IMR-90 (cell line): ENCODE measurements around the gene CLDN6. TPM values are rescaled to one million over a fixed set of nuclear protein-coding genes. Genes with fewer than 3 reads are reported as not detected.

Experiments
- ATAC-seq: fragments of 200-7000 bp; cut with Tn5 transposase; 2 replicates; pipeline ENCODE4 v1.9.1; 2020; ENCODE audit warnings: low read depth, mild to moderate bottlenecking, moderate library complexity
- BruUV-seq: library from RNA; stranded (reverse); fragments of 400-500 nt; replicated peaks from 2 replicates; lab custom pipeline; 2021; lab: Mats Ljungman, UMichigan
- CTCF ChIA-PET: fragments of 300-600 bp; formaldehyde crosslinking; extraction: SDS; loops from one replicate; lab custom pipeline; 2021; ENCODE audit warnings: antibody characterized with exemption; lab: Yijun Ruan, JAX
- POLR2A ChIA-PET: fragments of 300-600 bp; sonication (Branson Sonifier 250); formaldehyde crosslinking; loops from one replicate; lab custom pipeline; 2022; ENCODE audit warnings: antibody characterized with exemption; ENCODE audit not compliant: unreplicated experiment; lab: Charles Lee
- DNase-seq: peaks from one replicate; pipeline ENCODE4 v3.0.0; 2013
- H2AFZ ChIP-seq: replicated peaks from 2 replicates; pipeline ENCODE3; 2013; ENCODE audit warnings: low read length, mild to moderate bottlenecking; ENCODE audit not compliant: poor library complexity
- H2AK5ac ChIP-seq: 2 replicates; pipeline ENCODE4 v1.6.1; 2013; ENCODE audit warnings: low read depth, low read length, inconsistent platforms
- H2AK9ac ChIP-seq: replicated peaks from 2 replicates; pipeline ENCODE3; 2013; ENCODE audit warnings: mild to moderate bottlenecking, low read depth, low read length, moderate library complexity; ENCODE audit not compliant: poor library complexity
- H2BK120ac ChIP-seq: 2 replicates; pipeline ENCODE4 v1.6.1; 2013; ENCODE audit warnings: low read depth, low read length, inconsistent platforms
- H2BK15ac ChIP-seq: 3 replicates; pipeline ENCODE4 v1.6.1; 2013; ENCODE audit warnings: low read depth, low read length, inconsistent platforms
- H2BK20ac ChIP-seq: 2 replicates; pipeline ENCODE4 v1.6.1; 2013; ENCODE audit warnings: low read depth, mild to moderate bottlenecking, inconsistent platforms, low read length, moderate library complexity
- H2BK5ac ChIP-seq: 2 replicates; pipeline ENCODE4 v1.6.1; 2013; ENCODE audit warnings: mild to moderate bottlenecking, low read depth, low read length, inconsistent platforms; ENCODE audit not compliant: poor library complexity, severe bottlenecking
- H3K14ac ChIP-seq: replicated peaks from 2 replicates; pipeline ENCODE4 v1.6.1; 2013; ENCODE audit warnings: low read depth, low read length, inconsistent platforms
- H3K18ac ChIP-seq: 2 replicates; pipeline ENCODE4 v1.6.1; 2013; ENCODE audit warnings: low read depth, low read length, control low read depth
- H3K23ac ChIP-seq: 2 replicates; pipeline ENCODE4 v1.6.1; 2013; ENCODE audit warnings: low read depth, low read length, inconsistent platforms
- H3K27ac ChIP-seq: 2 replicates; pipeline ENCODE4 v1.5.1; 2013; ENCODE audit warnings: mild to moderate bottlenecking, control low read depth, low read length; ENCODE audit not compliant: insufficient read depth
- H3K27me3 ChIP-seq: 2 replicates; pipeline ENCODE4 v1.6.1; 2013; ENCODE audit warnings: low read length; ENCODE audit not compliant: control insufficient read depth, insufficient read depth
- H3K36me3 ChIP-seq: 2 replicates; pipeline ENCODE4 v1.6.1; 2013; ENCODE audit warnings: low read length, mixed read lengths; ENCODE audit not compliant: control insufficient read depth, insufficient read depth
- H3K4ac ChIP-seq: 2 replicates; pipeline ENCODE4 v1.6.1; 2013; ENCODE audit warnings: low read depth, low read length, inconsistent platforms
- H3K4me1 ChIP-seq: 2 replicates; pipeline ENCODE4 v1.6.1; 2013; ENCODE audit warnings: low read length, mixed read lengths; ENCODE audit not compliant: control insufficient read depth, insufficient read depth
- H3K4me2 ChIP-seq: 2 replicates; pipeline ENCODE4 v1.6.1; 2013; ENCODE audit warnings: low read depth, mild to moderate bottlenecking, control low read depth, low read length, moderate library complexity
- H3K4me3 ChIP-seq: 2 replicates; pipeline ENCODE4 v1.5.1; 2013; ENCODE audit warnings: low read depth, mild to moderate bottlenecking, control low read depth, low read length, moderate library complexity; ENCODE audit not compliant: insufficient read depth
- H3K56ac ChIP-seq: 2 replicates; pipeline ENCODE4 v1.6.1; 2013; ENCODE audit warnings: low read length, inconsistent platforms; ENCODE audit not compliant: insufficient read depth; ENCODE audit errors: extremely low read depth
- H3K79me1 ChIP-seq, 2 experiments: 2 replicates each; pipeline ENCODE4 v1.6.1; 2013; ENCODE audit warnings: low read length in 2 of 2, inconsistent platforms in 1 of 2, low read depth in 1 of 2
- H3K9ac ChIP-seq: 2 replicates; pipeline ENCODE4 v1.6.1; 2013; ENCODE audit warnings: low read depth, low read length, control low read depth
- H3K9me1 ChIP-seq: 2 replicates; pipeline ENCODE4 v1.6.1; 2013; ENCODE audit warnings: low read length, inconsistent platforms; ENCODE audit not compliant: insufficient read depth
- H3K9me3 ChIP-seq: 2 replicates; pipeline ENCODE4 v1.6.1; 2013; ENCODE audit warnings: low read length; ENCODE audit not compliant: control insufficient read depth, insufficient read depth
- H4K20me1 ChIP-seq: 2 replicates; pipeline ENCODE4 v1.6.1; 2013; ENCODE audit warnings: low read length, inconsistent platforms; ENCODE audit not compliant: insufficient read depth
- H4K5ac ChIP-seq: 2 replicates; pipeline ENCODE4 v1.6.1; 2013; ENCODE audit warnings: mild to moderate bottlenecking, low read depth, low read length, control low read depth
- H4K8ac ChIP-seq, 2 experiments: 2 replicates each; pipeline ENCODE4 v1.6.1; 2013; ENCODE audit warnings: low read depth in 2 of 2, low read length in 2 of 2, control low read depth in 1 of 2, inconsistent platforms in 1 of 2
- H4K91ac ChIP-seq: 2 replicates; pipeline ENCODE4 v1.6.1; 2013; ENCODE audit warnings: low read depth, low read length, inconsistent platforms; ENCODE audit not compliant: insufficient read depth
- CEBPB ChIP-seq: IDR thresholded peaks from 2 replicates; pipeline ENCODE4 v1.6.1; 2012; ENCODE audit warnings: low read depth, low read length, improper control_type of control experiment
- CHD1 ChIP-seq: IDR thresholded peaks from 2 replicates; pipeline ENCODE4 v1.6.1; 2012; ENCODE audit warnings: low read depth, low read length, improper control_type of control experiment
- FOS ChIP-seq: fragments of 150-350 bp; IDR thresholded peaks from 2 replicates; pipeline ENCODE4 v1.6.1; 2016; ENCODE audit warnings: low read depth, low read length
- MAZ ChIP-seq: IDR thresholded peaks from 2 replicates; pipeline ENCODE4 v1.6.1; 2012; ENCODE audit warnings: low read depth, mild to moderate bottlenecking, low read length, improper control_type of control experiment, moderate library complexity, borderline replicate concordance
- POLR2A ChIP-seq: IDR thresholded peaks from 2 replicates; pipeline ENCODE4 v1.6.1; 2012; ENCODE audit warnings: mild to moderate bottlenecking, low read depth, low read length
- RAD21 ChIP-seq: IDR thresholded peaks from 2 replicates; pipeline ENCODE4 v1.6.1; 2012; ENCODE audit warnings: low read length, improper control_type of control experiment
- WGBS, 2 experiments: methylation state at CpG; one replicate each; pipeline versions ENCODE4 v1.1.5 to v1.1.7; 2013; ENCODE audit warnings: missing lambda C conversion rate in 2 of 2; ENCODE audit not compliant: insufficient read length in 1 of 2; ENCODE audit errors: extremely low coverage in 2 of 2; 5-methylcytosine and 5-hydroxymethylcytosine counted together
- dilution Hi-C: fragments of 300-500 bp; cut with HindIII; formaldehyde crosslinking; loops from one replicate; pipeline ENCODE4 v1.14.3; 2018; ENCODE audit warnings: low sequenced_read_pairs; ENCODE audit not compliant: unreplicated experiment
- in situ Hi-C: fragments of 300-500 bp; cut with MboI; formaldehyde crosslinking; loops from 3 replicates; pipeline ENCODE4 v1.14.3; 2019; ENCODE audit warnings: low sequenced_read_pairs, inconsistent platforms, mixed read lengths
- intact Hi-C: fragments of 100-400 bp; cut with micrococcal nuclease; formaldehyde crosslinking; loops from 2 replicates; pipeline ENCODE4 v1.10.0; 2022
- polyA plus RNA-seq, 3 experiments: library from polyadenylated mRNA; depleted of rRNA; stranded (reverse); fragments of >200 nt; gene quantifications; 2 replicates each; pipeline ENCODE4 v1.2.3, GENCODE V29; 2012; ENCODE audit warnings: low replicate concordance in 1 of 3
- total RNA-seq: library from RNA; depleted of rRNA; stranded (reverse); fragments of >200 nt; gene quantifications from 2 replicates; pipeline ENCODE4 v1.2.3, GENCODE V29; 2012
- TF ChIP-seq, protein P1 (sequence below): fragments of 150-350 bp; IDR thresholded peaks from 2 replicates; pipeline ENCODE4 v1.6.1; 2016; ENCODE audit warnings: low read depth, mild to moderate bottlenecking, low read length, moderate library complexity, borderline replicate concordance

The CLDN6 gene
- total and polyA plus RNA-seq, 2 of the 4 experiments (the other 2 are of a cell fraction) = 0.14 TPM; not detected in 1

DNA sequence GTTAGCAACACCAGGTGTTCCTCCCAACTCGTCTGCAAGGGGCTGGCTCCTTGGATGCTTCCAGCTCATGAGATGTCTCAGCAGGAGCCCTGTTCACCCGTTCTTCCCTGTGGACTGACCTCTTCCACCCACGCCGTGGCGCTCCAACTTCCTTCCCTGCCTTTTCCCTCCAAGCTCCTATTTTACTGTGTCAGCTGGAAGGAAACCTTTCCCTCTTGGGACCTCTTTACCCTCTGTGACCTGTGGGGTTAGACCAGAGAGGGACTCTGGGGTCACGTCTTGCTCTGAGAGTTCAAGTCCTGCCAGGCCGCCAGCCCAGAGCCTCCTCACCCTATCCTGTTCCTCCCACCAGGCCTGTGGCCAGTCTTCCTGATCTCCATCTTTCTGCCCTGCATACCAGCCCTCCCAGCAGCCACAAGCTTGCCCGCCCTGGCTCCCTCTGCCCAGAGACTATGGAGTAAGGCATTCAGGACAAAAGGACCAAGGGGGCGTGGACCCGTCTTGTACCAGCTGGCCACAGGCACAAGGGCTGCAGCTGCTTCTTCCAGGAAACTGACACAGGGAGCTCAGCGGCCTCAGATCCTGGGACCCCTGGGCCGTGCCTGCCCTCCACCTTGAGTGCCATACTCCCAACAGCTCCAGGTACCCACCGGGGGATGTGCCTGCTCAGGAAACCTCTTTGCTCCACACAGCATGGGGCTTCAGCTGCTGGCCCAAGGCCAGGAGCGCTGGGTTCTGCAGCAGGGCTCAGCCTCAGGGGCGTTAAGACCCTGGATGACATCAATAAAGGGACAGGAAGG, 45.8 kb downstream of the CLDN6 start (continued):
- TF ChIP-seq MAZ = no peak

DNA sequence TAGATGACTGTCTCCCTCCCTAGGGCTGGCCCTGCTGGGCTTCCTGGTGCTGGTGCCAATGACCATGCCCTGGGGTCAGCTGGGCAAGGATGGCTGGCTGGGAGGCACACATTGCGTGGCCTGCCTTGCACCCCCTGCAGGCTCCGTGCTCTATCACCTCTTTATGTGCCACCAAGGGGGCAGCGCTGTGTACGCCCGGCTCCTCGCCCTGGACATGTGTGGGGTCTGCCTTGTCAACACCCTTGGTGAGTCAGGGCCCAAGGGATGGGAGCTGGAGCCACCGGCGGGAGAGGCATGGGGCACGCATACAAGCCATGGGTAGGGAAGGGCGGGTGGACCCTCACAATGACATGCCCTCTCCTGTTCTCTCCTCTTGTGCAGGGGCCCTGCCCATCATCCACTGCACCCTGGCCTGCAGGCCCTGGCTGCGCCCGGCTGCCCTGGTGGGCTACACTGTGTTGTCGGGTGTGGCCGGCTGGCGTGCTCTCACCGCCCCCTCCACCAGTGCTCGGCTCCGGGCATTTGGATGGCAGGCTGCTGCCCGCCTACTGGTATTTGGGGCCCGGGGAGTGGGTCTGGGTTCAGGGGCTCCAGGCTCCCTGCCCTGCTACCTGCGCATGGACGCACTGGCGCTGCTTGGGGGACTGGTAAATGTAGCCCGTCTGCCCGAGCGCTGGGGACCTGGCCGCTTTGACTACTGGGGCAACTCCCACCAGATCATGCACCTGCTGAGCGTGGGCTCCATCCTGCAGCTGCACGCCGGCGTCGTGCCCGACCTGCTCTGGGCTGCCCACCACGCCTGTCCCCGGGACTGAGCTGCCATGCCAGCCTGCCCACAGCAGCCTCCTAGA, 46.6 kb downstream of the CLDN6 start:
- intact Hi-C loops = no loop called here
- dilution Hi-C loops = no loop called here
- peaks cover 2% of the 10 kb centered on the region; the same call in 1 of the 2 replicates for H3K36me3 ChIP-seq
- H3K9ac ChIP-seq = no peak overlapping the region
- no peak overlapping the region for H3K14ac ChIP-seq
- no peak overlapping the region for H2AK5ac ChIP-seq
- H2AFZ ChIP-seq = peak overlapping the region; percentile 11
- ChIA-PET CTCF (no interaction called here), POLR2A (no interaction called here)
- H3K4ac ChIP-seq = no peak overlapping the region
- no peak overlapping the region for H4K91ac ChIP-seq
- H2BK15ac ChIP-seq = no peak overlapping the region
- in situ Hi-C loops = no loop called here
- ATAC-seq (no peak), DNase-seq (no peak)
- no peaks in the 10 kb centered on the region for H3K9me3 ChIP-seq
- H3K4me2 ChIP-seq = no peak overlapping the region
- TF ChIP-seq CEBPB (no peak), RAD21 (no peak), CHD1 (no peak), FOS (no peak), POLR2A (no peak)
- TF ChIP-seq, protein P1, sequence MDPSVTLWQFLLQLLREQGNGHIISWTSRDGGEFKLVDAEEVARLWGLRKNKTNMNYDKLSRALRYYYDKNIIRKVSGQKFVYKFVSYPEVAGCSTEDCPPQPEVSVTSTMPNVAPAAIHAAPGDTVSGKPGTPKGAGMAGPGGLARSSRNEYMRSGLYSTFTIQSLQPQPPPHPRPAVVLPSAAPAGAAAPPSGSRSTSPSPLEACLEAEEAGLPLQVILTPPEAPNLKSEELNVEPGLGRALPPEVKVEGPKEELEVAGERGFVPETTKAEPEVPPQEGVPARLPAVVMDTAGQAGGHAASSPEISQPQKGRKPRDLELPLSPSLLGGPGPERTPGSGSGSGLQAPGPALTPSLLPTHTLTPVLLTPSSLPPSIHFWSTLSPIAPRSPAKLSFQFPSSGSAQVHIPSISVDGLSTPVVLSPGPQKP = no peak
- H4K8ac ChIP-seq = no peak overlapping the region
- no peak overlapping the region for H3K18ac ChIP-seq
- 96% methylated on average over 13 of the region's 35 CpGs; no CpG with 5 or more reads in 1 of the 2 experiments for WGBS, 2 experiments
- H2AK9ac ChIP-seq = no peak overlapping the region
- no peak overlapping the region for H3K23ac ChIP-seq
- no peak overlapping the region for H3K27ac ChIP-seq
- H2BK5ac ChIP-seq = no peak overlapping the region
- no peak overlapping the region for H2BK20ac ChIP-seq
- H3K4me3 ChIP-seq = no peak overlapping the region
- BruUV-seq = no TSS peak
- H2BK120ac ChIP-seq = no peak overlapping the region
- peaks cover 17% of the 10 kb centered on the region for H3K9me1 ChIP-seq
- peaks cover 5 to 23% of the 10 kb centered on the region in 2 experiments; a peak in 3 of 4 replicates for H3K79me1 ChIP-seq
- H4K20me1 ChIP-seq = peaks cover 24% of the 10 kb centered on the region
- no peak overlapping the region for H4K5ac ChIP-seq
- no peak overlapping the region for H3K56ac ChIP-seq
- H3K27me3 ChIP-seq = peaks cover 10% of the 10 kb centered on the region; the same call in 1 of the 2 replicates
- peaks cover 3% of the 10 kb centered on the region; the same call in 1 of the 2 replicates for H3K4me1 ChIP-seq
